Tibial nerve (tissue), 4 donors: ENCODE results near the gene DPY19L1. TPM values are rescaled to one million over a fixed set of nuclear protein-coding genes. Genes with fewer than 3 reads are reported as not detected.
"Not testable (repeated sequence)": the region's sequence is repeated elsewhere in the genome, so short reads cannot be mapped to it uniquely, and the experiment has no call there.

Experiments
- DNase-seq, 2 donors: peaks; one replicate each; pipeline ENCODE4 v3.0.0-alpha.2; 2019; ENCODE audit warnings: low spot score in 2 of 2
- H3K27ac ChIP-seq, 4 donors: fragments of 200-600 bp; sonication (generic) in 3 of 4; one replicate each; pipeline ENCODE4 v1.5.1; 2017 to 2019; ENCODE audit warnings: mild to moderate bottlenecking in 1 of 4
- H3K27me3 ChIP-seq, 2 donors: fragments of 200-600 bp; sonication (generic) in 1 of 2; one replicate each; pipeline versions ENCODE4 v1.5.1 to v1.6.0; 2017 to 2019
- H3K36me3 ChIP-seq, 3 donors: fragments of 200-600 bp; sonication (generic); one replicate each; pipeline ENCODE4 v1.5.1; 2018 to 2019
- H3K4me1 ChIP-seq, 4 donors: fragments of 200-600 bp; sonication (generic) in 3 of 4; one replicate each; pipeline ENCODE4 v1.5.1; 2017 to 2019
- H3K4me3 ChIP-seq, 4 donors: fragments of 200-600 bp; sonication (generic) in 3 of 4; one replicate each; pipeline ENCODE4 v1.5.1; 2017 to 2019; ENCODE audit warnings: mild to moderate bottlenecking in 1 of 4, moderate library complexity in 1 of 4
- H3K9me3 ChIP-seq, 4 donors: fragments of 200-600 bp; sonication (generic) in 3 of 4; one replicate each; pipeline ENCODE4 v1.5.1; 2017 to 2019
- CTCF ChIP-seq, 5 experiments: fragments of 200-600 bp in 3 of 5; fragments of 450-650 bp in 2 of 5; sonication (generic) in 3 of 5; IDR thresholded peaks; one replicate each; pipeline ENCODE4 v1.5.1; 2016 to 2019; ENCODE audit warnings: antibody characterized with exemption in 5 of 5, mild to moderate bottlenecking in 3 of 5, moderate library complexity in 2 of 5
- EP300 ChIP-seq, 2 donors: sonication (generic); formaldehyde crosslinking; IDR thresholded peaks; one replicate each; pipeline ENCODE4 v1.6.1; 2017; ENCODE audit warnings: antibody characterized with exemption in 2 of 2, mild to moderate bottlenecking in 1 of 2
- POLR2A ChIP-seq, 2 donors: fragments of 450-650 bp; IDR thresholded peaks; one replicate each; pipeline ENCODE4 v1.6.1; 2017; ENCODE audit warnings: antibody characterized with exemption in 2 of 2, mild to moderate bottlenecking in 2 of 2, moderate library complexity in 2 of 2
- WGBS, 2 donors: methylation state at CpG; one replicate each; pipeline ENCODE4 v1.1.5; 2018; 5-methylcytosine and 5-hydroxymethylcytosine counted together
- total RNA-seq, 4 donors: library from RNA; depleted of rRNA; stranded (reverse); fragments of >200 nt; gene quantifications; one replicate each; pipeline ENCODE4 v1.1.0, GENCODE V29; 2016

Gene DPY19L1
- total RNA-seq, 4 donors from 2014 or later = 11.1 to 14.0 (median 12.7) TPM

- TF ChIP-seq EP300 (IDR thresholded peaks at IDR 0.05) (no peak), POLR2A (IDR thresholded peaks at IDR 0.05) (no peak), CTCF (IDR thresholded peaks at IDR 0.05) (no peak)
- no peaks in the 10 kb centered on the region for H3K4me1 ChIP-seq
- H3K27ac ChIP-seq = no peak overlapping the region
- peaks cover 0 to 13% (median 0%) of the 10 kb centered on the region in 3 donors for H3K36me3 ChIP-seq
- 90% methylated on average over 3 of the region's 3 CpGs for WGBS, 2 donors
- DNase-seq = no peak
- no peaks in the 10 kb centered on the region for H3K9me3 ChIP-seq
- H3K4me3 ChIP-seq = no peak overlapping the region
- no peaks in the 10 kb centered on the region for H3K27me3 ChIP-seq
Measured at GRCh38 chr7:34952822-34953221, 84.5 kb downstream of the DPY19L1 start.

GRCh38 chr7:34949361-34949760 is 87.9 kb downstream of the DPY19L1 start:
- no peak overlapping the region for H3K27ac ChIP-seq
- H3K9me3 ChIP-seq = no peaks in the 10 kb centered on the region
- H3K36me3 ChIP-seq = peaks cover 0 to 4% (median 0%) of the 10 kb centered on the region in 3 donors
- TF ChIP-seq EP300 (IDR thresholded peaks at IDR 0.05) (no peak), CTCF (IDR thresholded peaks at IDR 0.05) (no peak), POLR2A (IDR thresholded peaks at IDR 0.05) (no peak)
- H3K4me1 ChIP-seq = no peaks in the 10 kb centered on the region
- H3K27me3 ChIP-seq = no peaks in the 10 kb centered on the region
- no peak for DNase-seq
- no peak overlapping the region for H3K4me3 ChIP-seq

GRCh38 chr7:34947427-34947826 is 89.9 kb downstream of the DPY19L1 start:
- H3K27ac ChIP-seq, H3K36me3 ChIP-seq, H3K4me1 ChIP-seq, H3K27me3 ChIP-seq, DNase-seq, H3K4me3 ChIP-seq, H3K9me3 ChIP-seq: not testable (repeated sequence)
- WGBS, 2 donors = 63 to 68% methylated on average over 2 of the region's 2 CpGs

GRCh38 chr7:34946486-34946885 is 90.8 kb downstream of the DPY19L1 start:
- Histone ChIP-seq H3K4me1 (no peaks in the 10 kb centered on the region), H3K27me3 (no peaks in the 10 kb centered on the region), H3K9me3 (no peaks in the 10 kb centered on the region), H3K36me3 (no peaks in the 10 kb centered on the region), H3K27ac (no peak overlapping the region), H3K4me3 (no peak overlapping the region)
- TF ChIP-seq POLR2A (IDR thresholded peaks at IDR 0.05) (no peak), EP300 (IDR thresholded peaks at IDR 0.05) (no peak), CTCF (IDR thresholded peaks at IDR 0.05) (no peak)
- 74 to 77% methylated on average over 4 of the region's 4 CpGs for WGBS, 2 donors
- DNase-seq = no peak

GRCh38 chr7:34945894-34946477 is 91.3 kb downstream of the DPY19L1 start:
- not testable (repeated sequence) for H3K9me3 ChIP-seq, H3K27me3 ChIP-seq, H3K4me3 ChIP-seq, H3K4me1 ChIP-seq, H3K36me3 ChIP-seq, DNase-seq, H3K27ac ChIP-seq
- 65 to 74% methylated on average over 7 of the region's 7 CpGs for WGBS, 2 donors

GRCh38 chr7:34939175-34939574 is 98.1 kb downstream of the DPY19L1 start:
- Histone ChIP-seq H3K4me3 (no peak overlapping the region), H3K9me3 (no peaks in the 10 kb centered on the region), H3K36me3 (peaks cover 0 to 29% (median 0%) of the 10 kb centered on the region in 3 donors), H3K27ac (no peak overlapping the region), H3K4me1 (no peaks in the 10 kb centered on the region), H3K27me3 (no peaks in the 10 kb centered on the region)
- WGBS, 2 donors = 85 to 90% methylated on average over 6 of the region's 6 CpGs
- no peak for DNase-seq
- TF ChIP-seq POLR2A (IDR thresholded peaks at IDR 0.05) (no peak), EP300 (IDR thresholded peaks at IDR 0.05) (no peak), CTCF (IDR thresholded peaks at IDR 0.05) (no peak)

GRCh38 chr7:34935735-34936165 is 101.5 kb downstream of the DPY19L1 start:
- DNase-seq, H3K4me3 ChIP-seq, H3K27me3 ChIP-seq, H3K9me3 ChIP-seq, H3K27ac ChIP-seq, H3K4me1 ChIP-seq: not testable (repeated sequence)
- peaks cover 0 to 41% (median 0%) of the 10 kb centered on the region in 3 donors for H3K36me3 ChIP-seq
- WGBS, 2 donors = 62 to 71% methylated on average over 2 of the region's 2 CpGs
